Astrocyte (in vitro differentiated cells and primary cell): Measurements from ENCODE around the gene RBM38. TPM values are rescaled to one million over a fixed set of nuclear protein-coding genes. Genes with fewer than 3 reads are reported as not detected.

ENCODE experiments used
- DNase-seq: peaks from one replicate; pipeline ENCODE4 v3.0.0-alpha.2; 2010; ENCODE audit warnings: low read depth
- FAIRE-seq: peaks from 2 replicates; lab custom pipeline; 2011; peaks lifted over from hg19 to GRCh38; lab: Jason Lieb, UNC
- H2AFZ ChIP-seq: 2 replicates; pipeline ENCODE4 v1.6.0; 2012; ENCODE audit warnings: low read depth, low read length, inconsistent platforms
- H3K27ac ChIP-seq: 2 replicates; pipeline ENCODE4 v1.5.1; 2011; ENCODE audit warnings: low read depth, low read length, inconsistent platforms
- H3K27me3 ChIP-seq: 2 replicates; pipeline ENCODE4 v1.6.0; 2011; ENCODE audit warnings: low read length, inconsistent platforms; ENCODE audit not compliant: insufficient read depth
- H3K36me3 ChIP-seq: 2 replicates; pipeline ENCODE4 v1.5.1; 2011; ENCODE audit warnings: low read length, inconsistent platforms; ENCODE audit not compliant: insufficient read depth
- H3K4me1 ChIP-seq: 2 replicates; pipeline ENCODE4 v1.5.1; 2011; ENCODE audit warnings: low read length, inconsistent platforms; ENCODE audit not compliant: insufficient read depth
- H3K4me2 ChIP-seq: 2 replicates; pipeline ENCODE4 v1.6.0; 2012; ENCODE audit warnings: low read length, inconsistent platforms
- H3K4me3 ChIP-seq: 2 replicates; pipeline ENCODE4 v1.5.1; 2011; ENCODE audit warnings: low read depth, mild to moderate bottlenecking, low read length, inconsistent platforms; ENCODE audit not compliant: insufficient read depth
- H3K79me2 ChIP-seq: 2 replicates; pipeline ENCODE4 v1.6.0; 2012; ENCODE audit warnings: mild to moderate bottlenecking, low read length, inconsistent platforms; ENCODE audit not compliant: insufficient read depth
- H3K9ac ChIP-seq: 2 replicates; pipeline ENCODE4 v1.6.0; 2012; ENCODE audit warnings: mild to moderate bottlenecking, low read length, inconsistent platforms
- H3K9me3 ChIP-seq: 2 replicates; pipeline ENCODE4 v1.5.1; 2012; ENCODE audit warnings: low read depth, mild to moderate bottlenecking, low read length, inconsistent platforms; ENCODE audit not compliant: insufficient read depth
- H4K20me1 ChIP-seq: 2 replicates; pipeline ENCODE4 v1.6.0; 2012; ENCODE audit warnings: low read length, inconsistent platforms; ENCODE audit not compliant: insufficient read depth
- H3K27ac Mint-ChIP-seq: one replicate; pipeline ENCODE4 v1.8.0; 2021; ENCODE audit warnings: mild to moderate bottlenecking, mixed read lengths; ENCODE audit not compliant: unreplicated experiment
- H3K27me3 Mint-ChIP-seq: one replicate; pipeline ENCODE4 v1.8.0; 2021; ENCODE audit warnings: low read depth, mixed read lengths; ENCODE audit not compliant: unreplicated experiment
- H3K36me3 Mint-ChIP-seq: one replicate; pipeline ENCODE4 v1.8.0; 2021; ENCODE audit warnings: low read depth, mixed read lengths; ENCODE audit not compliant: unreplicated experiment
- H3K4me1 Mint-ChIP-seq: one replicate; pipeline ENCODE4 v1.8.0; 2021; ENCODE audit warnings: low read depth, mixed read lengths; ENCODE audit not compliant: unreplicated experiment
- H3K4me3 Mint-ChIP-seq: one replicate; pipeline ENCODE4 v1.8.0; 2021; ENCODE audit warnings: mild to moderate bottlenecking, moderate library complexity, mixed read lengths; ENCODE audit not compliant: unreplicated experiment
- H3K9me3 Mint-ChIP-seq: one replicate; pipeline ENCODE4 v1.8.0; 2021; ENCODE audit warnings: mild to moderate bottlenecking, mixed read lengths; ENCODE audit not compliant: unreplicated experiment
- CTCF ChIP-seq: IDR thresholded peaks from 2 replicates; pipeline ENCODE4 v1.5.1; 2011; ENCODE audit warnings: low read depth, mild to moderate bottlenecking, inconsistent platforms, low read length, moderate library complexity; ENCODE audit not compliant: insufficient read depth
- EZH2 ChIP-seq: IDR thresholded peaks from 2 replicates; pipeline ENCODE4 v1.6.1; 2012; ENCODE audit warnings: mild to moderate bottlenecking, low read length, inconsistent platforms; ENCODE audit not compliant: insufficient read depth
- total RNA-seq: library from RNA; stranded (reverse); gene quantifications from 2 replicates; pipeline ENCODE4 v1.2.1, GENCODE V29; 2021

RBM38 gene
- total RNA-seq, 1 donor from 2014 or later: 43.5 TPM

- Mint-ChIP-seq H3K4me3 (no peak overlapping the region), H3K27me3 (peaks cover 10% of the 10 kb centered on the region), H3K4me1 (peaks cover 8% of the 10 kb centered on the region), H3K27ac (no peak overlapping the region), H3K36me3 (no peaks in the 10 kb centered on the region), H3K9me3 (peaks cover 10% of the 10 kb centered on the region)
- FAIRE-seq (no peak), DNase-seq (no peak)
- no peak overlapping the region for H3K27ac ChIP-seq
- H3K4me3 ChIP-seq: no peak overlapping the region
- no peaks in the 10 kb centered on the region for H3K9me3 ChIP-seq
- TF ChIP-seq CTCF (no peak), EZH2 (no peak)
- H2AFZ ChIP-seq: no peak overlapping the region
- H3K4me2 ChIP-seq: no peak overlapping the region
- no peaks in the 10 kb centered on the region for H4K20me1 ChIP-seq
- no peak overlapping the region for H3K9ac ChIP-seq
- H3K36me3 ChIP-seq: no peaks in the 10 kb centered on the region
- H3K79me2 ChIP-seq: no peaks in the 10 kb centered on the region
- peaks cover 9% of the 10 kb centered on the region for H3K27me3 ChIP-seq
- peaks cover 3% of the 10 kb centered on the region for H3K4me1 ChIP-seq
These were observed 42.6 kb downstream of the RBM38 start for GRCh38 chr20:57433657-57434389.

- Histone ChIP-seq H3K4me1 (peaks cover 3% of the 10 kb centered on the region), H2AFZ (no peak overlapping the region), H3K27me3 (peaks cover 9% of the 10 kb centered on the region), H4K20me1 (no peaks in the 10 kb centered on the region), H3K36me3 (no peaks in the 10 kb centered on the region), H3K9me3 (no peaks in the 10 kb centered on the region), H3K27ac (no peak overlapping the region), H3K79me2 (no peaks in the 10 kb centered on the region), H3K4me2 (no peak overlapping the region), H3K4me3 (no peak overlapping the region), H3K9ac (no peak overlapping the region)
- no peaks in the 10 kb centered on the region for H3K36me3 Mint-ChIP-seq
- peaks cover 10% of the 10 kb centered on the region for H3K27me3 Mint-ChIP-seq
- no peak overlapping the region for H3K27ac Mint-ChIP-seq
- H3K9me3 Mint-ChIP-seq: peaks cover 10% of the 10 kb centered on the region
- H3K4me3 Mint-ChIP-seq: no peak overlapping the region
- H3K4me1 Mint-ChIP-seq: peaks cover 8% of the 10 kb centered on the region
- FAIRE-seq (no peak), DNase-seq (no peak)
- TF ChIP-seq EZH2 (no peak), CTCF (no peak)
These were observed 43.1 kb downstream of the RBM38 start for GRCh38 chr20:57434390-57434700.

GRCh38 chr20:57435105-57435497 is 43.9 kb downstream of the RBM38 start:
- TF ChIP-seq EZH2 (peak; percentile 3), CTCF (no peak)
- H3K4me1 Mint-ChIP-seq: peaks cover 5% of the 10 kb centered on the region
- H3K4me1 ChIP-seq: peaks cover 3% of the 10 kb centered on the region
- H3K9ac ChIP-seq: no peak overlapping the region
- no peaks in the 10 kb centered on the region for H3K9me3 ChIP-seq
- no peaks in the 10 kb centered on the region for H3K79me2 ChIP-seq
- peak overlapping the region; percentile 18 for H3K4me2 ChIP-seq
- DNase-seq: no peak
- no peak overlapping the region for H3K27ac Mint-ChIP-seq
- FAIRE-seq: no peak
- H3K27me3 ChIP-seq: peaks cover 9% of the 10 kb centered on the region
- H3K9me3 Mint-ChIP-seq: peaks cover 8% of the 10 kb centered on the region
- H3K36me3 Mint-ChIP-seq: no peaks in the 10 kb centered on the region
- no peaks in the 10 kb centered on the region for H3K36me3 ChIP-seq
- H3K27ac ChIP-seq: no peak overlapping the region
- no peak overlapping the region for H3K4me3 ChIP-seq
- no peak overlapping the region for H2AFZ ChIP-seq
- H3K27me3 Mint-ChIP-seq: peaks cover 10% of the 10 kb centered on the region
- H4K20me1 ChIP-seq: no peaks in the 10 kb centered on the region
- no peak overlapping the region for H3K4me3 Mint-ChIP-seq
